ENCODE results near the gene KANK3. TPM values are rescaled to one million over a fixed set of nuclear protein-coding genes. Genes with fewer than 3 reads are reported as not detected.
"Not testable (repeated sequence)": the region's sequence is repeated elsewhere in the genome, so short reads cannot be mapped to it uniquely, and the experiment has no call there.

The KANK3 gene
- total and polyA plus RNA-seq, 2 donors (not counting 1 experiment from before 2014, with no cell fraction given) = 0.17 to 0.23 TPM

- not testable (repeated sequence) for H3K9ac ChIP-seq (ENCODE audit: insufficient read depth, low read length); H3K4me1 ChIP-seq (ENCODE audit: control insufficient read depth, extremely low read depth, insufficient read depth, low read length); H3K27ac ChIP-seq (ENCODE audit: insufficient read depth, low read length); H3K27me3 ChIP-seq (ENCODE audit: control insufficient read depth, insufficient read depth, low read length); H2AFZ ChIP-seq (ENCODE audit: low read length); H3K79me2 ChIP-seq (ENCODE audit: control insufficient read depth, insufficient read depth, low read length); H3K4me3 ChIP-seq (replicated peaks in 1 of 4; ENCODE audit: control extremely low read depth in 1 of 4, insufficient read depth in 1 of 4, low read depth in 3 of 4, low read length in 4 of 4); H3K4me2 ChIP-seq (ENCODE audit: extremely low read depth, insufficient read depth, low read length); H4K20me1 ChIP-seq (ENCODE audit: control insufficient read depth, extremely low read depth, insufficient read depth, low read length); DNase-seq (ENCODE audit: low read depth in 2 of 2); H3K9me3 ChIP-seq (ENCODE audit: control insufficient read depth, insufficient read depth, low read depth, low read length); H3K36me3 ChIP-seq (ENCODE audit: control insufficient read depth, insufficient read depth, low read length)
Measured at GRCh38 chr19:8384569-8384968, 41.5 kb upstream of the KANK3 start.

DNA sequence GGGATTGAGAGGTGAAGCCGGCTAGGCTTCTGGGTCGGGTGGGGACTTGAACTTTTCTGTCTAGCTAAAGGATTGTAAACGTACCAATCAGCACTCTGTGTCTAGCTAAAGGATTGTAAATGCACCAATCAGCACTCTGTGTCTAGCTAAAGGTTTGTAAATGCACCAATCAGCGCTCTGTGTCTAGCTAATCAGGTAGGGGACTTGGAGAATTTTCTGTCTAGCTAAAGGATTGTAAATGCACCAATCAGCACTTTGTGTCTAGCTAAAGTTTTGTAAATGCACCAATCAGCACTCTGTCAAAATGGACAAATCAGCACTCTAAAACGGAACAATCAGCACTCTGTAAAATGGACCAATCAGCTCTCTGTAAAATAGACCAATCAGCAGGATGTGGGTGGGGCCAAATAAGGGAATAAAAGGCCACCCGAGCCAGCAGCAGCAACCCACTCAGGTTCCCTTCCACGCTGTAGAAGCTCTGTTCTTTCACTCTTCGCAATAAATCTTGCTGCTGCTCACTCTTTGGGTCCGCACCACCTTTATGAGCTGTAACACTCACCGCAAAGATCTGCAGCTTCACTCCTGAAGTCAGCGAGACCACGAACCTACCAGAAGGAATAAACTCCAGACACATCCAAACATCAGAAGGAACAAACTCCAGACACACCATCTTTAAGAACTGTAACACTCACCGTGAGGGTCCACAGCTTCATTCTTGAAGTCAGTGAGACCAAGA lies 36.3 kb upstream of the KANK3 start:
- H4K20me1 ChIP-seq (ENCODE audit: control insufficient read depth, extremely low read depth, insufficient read depth, low read length); H3K79me2 ChIP-seq (ENCODE audit: control insufficient read depth, insufficient read depth, low read length); H3K4me3 ChIP-seq (replicated peaks in 1 of 4; ENCODE audit: control extremely low read depth in 1 of 4, insufficient read depth in 1 of 4, low read depth in 3 of 4, low read length in 4 of 4); H3K9ac ChIP-seq (ENCODE audit: insufficient read depth, low read length); H3K4me2 ChIP-seq (ENCODE audit: extremely low read depth, insufficient read depth, low read length); H3K4me1 ChIP-seq (ENCODE audit: control insufficient read depth, extremely low read depth, insufficient read depth, low read length); DNase-seq (ENCODE audit: low read depth in 2 of 2); H2AFZ ChIP-seq (ENCODE audit: low read length); H3K9me3 ChIP-seq (ENCODE audit: control insufficient read depth, insufficient read depth, low read depth, low read length); H3K27ac ChIP-seq (ENCODE audit: insufficient read depth, low read length); H3K27me3 ChIP-seq (ENCODE audit: control insufficient read depth, insufficient read depth, low read length); H3K36me3 ChIP-seq (ENCODE audit: control insufficient read depth, insufficient read depth, low read length): not testable (repeated sequence)

DNA sequence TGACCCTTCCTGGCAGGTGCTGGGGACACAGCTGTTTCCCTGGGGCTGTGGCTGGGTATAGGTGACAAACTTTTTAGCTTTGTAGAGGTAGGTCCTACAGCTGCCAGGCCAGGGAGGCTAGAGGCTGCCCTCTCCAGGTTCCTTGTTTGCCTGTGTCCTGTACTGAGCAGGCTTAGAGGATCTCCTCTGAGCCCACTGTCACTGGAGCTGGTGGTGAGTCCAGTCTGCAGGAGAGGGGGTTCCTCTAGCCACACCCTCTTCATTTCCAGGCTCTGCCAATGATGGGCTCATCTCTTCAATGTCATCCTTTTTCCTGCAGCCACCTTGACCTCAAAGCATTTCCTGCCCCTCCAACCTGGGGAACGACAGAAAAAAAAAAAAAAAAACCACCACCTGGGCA lies 34.5 kb upstream of the KANK3 start:
- no peaks in the 10 kb centered on the region for H3K79me2 ChIP-seq (ENCODE audit: control insufficient read depth, insufficient read depth, low read length)
- no peak overlapping the region for H3K9ac ChIP-seq (ENCODE audit: insufficient read depth, low read length)
- H2AFZ ChIP-seq (ENCODE audit: low read length) = no peak overlapping the region
- no peaks in the 10 kb centered on the region for H4K20me1 ChIP-seq (ENCODE audit: control insufficient read depth, extremely low read depth, insufficient read depth, low read length)
- H3K4me3 ChIP-seq (replicated peaks in 1 of 4; ENCODE audit: control extremely low read depth in 1 of 4, insufficient read depth in 1 of 4, low read depth in 3 of 4, low read length in 4 of 4) = no peak overlapping the region
- H3K4me2 ChIP-seq (ENCODE audit: extremely low read depth, insufficient read depth, low read length) = no peak overlapping the region
- H3K4me1 ChIP-seq (ENCODE audit: control insufficient read depth, extremely low read depth, insufficient read depth, low read length) = no peaks in the 10 kb centered on the region
- no peak for DNase-seq (ENCODE audit: low read depth in 2 of 2)
- TF ChIP-seq, protein P1, sequence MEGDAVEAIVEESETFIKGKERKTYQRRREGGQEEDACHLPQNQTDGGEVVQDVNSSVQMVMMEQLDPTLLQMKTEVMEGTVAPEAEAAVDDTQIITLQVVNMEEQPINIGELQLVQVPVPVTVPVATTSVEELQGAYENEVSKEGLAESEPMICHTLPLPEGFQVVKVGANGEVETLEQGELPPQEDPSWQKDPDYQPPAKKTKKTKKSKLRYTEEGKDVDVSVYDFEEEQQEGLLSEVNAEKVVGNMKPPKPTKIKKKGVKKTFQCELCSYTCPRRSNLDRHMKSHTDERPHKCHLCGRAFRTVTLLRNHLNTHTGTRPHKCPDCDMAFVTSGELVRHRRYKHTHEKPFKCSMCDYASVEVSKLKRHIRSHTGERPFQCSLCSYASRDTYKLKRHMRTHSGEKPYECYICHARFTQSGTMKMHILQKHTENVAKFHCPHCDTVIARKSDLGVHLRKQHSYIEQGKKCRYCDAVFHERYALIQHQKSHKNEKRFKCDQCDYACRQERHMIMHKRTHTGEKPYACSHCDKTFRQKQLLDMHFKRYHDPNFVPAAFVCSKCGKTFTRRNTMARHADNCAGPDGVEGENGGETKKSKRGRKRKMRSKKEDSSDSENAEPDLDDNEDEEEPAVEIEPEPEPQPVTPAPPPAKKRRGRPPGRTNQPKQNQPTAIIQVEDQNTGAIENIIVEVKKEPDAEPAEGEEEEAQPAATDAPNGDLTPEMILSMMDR (conservative IDR thresholded peaks at IDR 0.05 in 1 of 2, IDR thresholded peaks at IDR 0.05 in 1 of 2; ENCODE audit: low read depth in 1 of 2, low read length in 2 of 2) = no peak
- TF ChIP-seq EZH2 (IDR thresholded peaks at IDR 0.05; ENCODE audit: low read length, missing control alignments) = no peak
- no peaks in the 10 kb centered on the region for H3K9me3 ChIP-seq (ENCODE audit: control insufficient read depth, insufficient read depth, low read depth, low read length)
- no peak overlapping the region for H3K27ac ChIP-seq (ENCODE audit: insufficient read depth, low read length)
- H3K27me3 ChIP-seq (ENCODE audit: control insufficient read depth, insufficient read depth, low read length) = no peaks in the 10 kb centered on the region
- no peaks in the 10 kb centered on the region for H3K36me3 ChIP-seq (ENCODE audit: control insufficient read depth, insufficient read depth, low read length)

DNA sequence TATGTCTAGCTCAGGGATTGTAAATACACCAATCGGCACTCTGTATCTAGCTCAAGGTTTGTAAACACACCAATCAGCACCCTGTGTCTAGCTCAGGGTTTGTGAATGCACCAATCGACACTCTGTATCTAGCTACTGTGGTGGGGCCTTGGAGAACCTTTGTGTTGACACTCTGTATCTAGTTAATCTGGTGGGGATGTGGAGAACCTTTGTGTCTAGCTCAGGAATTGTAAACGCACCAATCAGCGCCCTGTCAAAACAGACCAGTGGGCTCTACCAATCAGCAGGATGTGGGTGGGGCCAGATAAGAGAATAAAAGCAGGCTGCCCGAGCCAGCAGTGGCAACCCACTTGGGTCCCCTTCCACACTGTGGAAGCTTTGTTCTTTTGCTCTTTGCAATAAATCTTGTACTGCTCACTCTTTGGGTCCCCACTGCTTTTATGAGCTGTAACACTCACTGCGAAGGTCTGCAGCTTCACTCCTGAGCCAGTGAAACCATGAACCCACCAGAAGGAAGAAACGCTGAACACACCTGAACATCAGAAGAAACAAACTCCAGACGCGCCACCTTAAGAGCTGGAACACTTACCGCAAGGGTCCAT lies 33.4 kb upstream of the KANK3 start:
- not testable (repeated sequence) for H2AFZ ChIP-seq (ENCODE audit: low read length); DNase-seq (ENCODE audit: low read depth in 2 of 2); H3K4me2 ChIP-seq (ENCODE audit: extremely low read depth, insufficient read depth, low read length); H3K4me1 ChIP-seq (ENCODE audit: control insufficient read depth, extremely low read depth, insufficient read depth, low read length); H3K9me3 ChIP-seq (ENCODE audit: control insufficient read depth, insufficient read depth, low read depth, low read length); H3K27ac ChIP-seq (ENCODE audit: insufficient read depth, low read length); H3K79me2 ChIP-seq (ENCODE audit: control insufficient read depth, insufficient read depth, low read length); H3K4me3 ChIP-seq (replicated peaks in 1 of 4; ENCODE audit: control extremely low read depth in 1 of 4, insufficient read depth in 1 of 4, low read depth in 3 of 4, low read length in 4 of 4); H3K27me3 ChIP-seq (ENCODE audit: control insufficient read depth, insufficient read depth, low read length); H4K20me1 ChIP-seq (ENCODE audit: control insufficient read depth, extremely low read depth, insufficient read depth, low read length); H3K9ac ChIP-seq (ENCODE audit: insufficient read depth, low read length); H3K36me3 ChIP-seq (ENCODE audit: control insufficient read depth, insufficient read depth, low read length)

DNA sequence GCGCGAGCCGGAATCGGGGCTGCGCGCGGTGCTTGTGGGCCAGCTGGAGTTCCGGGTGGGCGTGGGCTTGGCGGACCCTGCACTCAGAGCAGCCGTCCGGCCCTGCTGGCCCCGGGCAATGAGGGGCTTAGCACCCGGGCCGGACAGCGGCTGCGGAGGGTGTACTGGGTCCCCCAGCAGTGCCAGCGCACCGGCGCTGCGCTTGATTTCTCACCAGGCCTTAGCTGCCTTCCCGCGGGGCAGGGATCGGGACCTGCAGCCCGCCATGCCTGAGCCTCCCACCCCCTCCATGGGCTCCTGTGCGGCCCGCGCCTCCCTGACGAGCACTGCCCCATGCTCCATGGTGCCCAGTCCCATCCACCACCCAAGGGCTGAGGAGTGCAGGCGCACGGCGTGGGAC lies 32.7 kb upstream of the KANK3 start:
- not testable (repeated sequence) for H3K79me2 ChIP-seq (ENCODE audit: control insufficient read depth, insufficient read depth, low read length); H3K9me3 ChIP-seq (ENCODE audit: control insufficient read depth, insufficient read depth, low read depth, low read length); H3K36me3 ChIP-seq (ENCODE audit: control insufficient read depth, insufficient read depth, low read length); H3K4me2 ChIP-seq (ENCODE audit: extremely low read depth, insufficient read depth, low read length); H2AFZ ChIP-seq (ENCODE audit: low read length); H3K4me1 ChIP-seq (ENCODE audit: control insufficient read depth, extremely low read depth, insufficient read depth, low read length); DNase-seq (ENCODE audit: low read depth in 2 of 2); H3K9ac ChIP-seq (ENCODE audit: insufficient read depth, low read length); H3K27me3 ChIP-seq (ENCODE audit: control insufficient read depth, insufficient read depth, low read length); H3K4me3 ChIP-seq (replicated peaks in 1 of 4; ENCODE audit: control extremely low read depth in 1 of 4, insufficient read depth in 1 of 4, low read depth in 3 of 4, low read length in 4 of 4); H3K27ac ChIP-seq (ENCODE audit: insufficient read depth, low read length); H4K20me1 ChIP-seq (ENCODE audit: control insufficient read depth, extremely low read depth, insufficient read depth, low read length)

Measured in fibroblast of lung (primary cell).